HG03103 (cell line): ENCODE measurements around the gene MAP2K7.
"Not testable (repeated sequence)": the region's sequence is repeated elsewhere in the genome, so short reads cannot be mapped to it uniquely, and the experiment has no call there.

Experiments
- ATAC-seq: cut with Tn5 transposase; IDR thresholded peaks from one replicate; pipeline ENCODE4 v1.9.1; 2021; ENCODE audit warnings: low read depth; ENCODE audit not compliant: unreplicated experiment

The MAP2K7 gene

DNA sequence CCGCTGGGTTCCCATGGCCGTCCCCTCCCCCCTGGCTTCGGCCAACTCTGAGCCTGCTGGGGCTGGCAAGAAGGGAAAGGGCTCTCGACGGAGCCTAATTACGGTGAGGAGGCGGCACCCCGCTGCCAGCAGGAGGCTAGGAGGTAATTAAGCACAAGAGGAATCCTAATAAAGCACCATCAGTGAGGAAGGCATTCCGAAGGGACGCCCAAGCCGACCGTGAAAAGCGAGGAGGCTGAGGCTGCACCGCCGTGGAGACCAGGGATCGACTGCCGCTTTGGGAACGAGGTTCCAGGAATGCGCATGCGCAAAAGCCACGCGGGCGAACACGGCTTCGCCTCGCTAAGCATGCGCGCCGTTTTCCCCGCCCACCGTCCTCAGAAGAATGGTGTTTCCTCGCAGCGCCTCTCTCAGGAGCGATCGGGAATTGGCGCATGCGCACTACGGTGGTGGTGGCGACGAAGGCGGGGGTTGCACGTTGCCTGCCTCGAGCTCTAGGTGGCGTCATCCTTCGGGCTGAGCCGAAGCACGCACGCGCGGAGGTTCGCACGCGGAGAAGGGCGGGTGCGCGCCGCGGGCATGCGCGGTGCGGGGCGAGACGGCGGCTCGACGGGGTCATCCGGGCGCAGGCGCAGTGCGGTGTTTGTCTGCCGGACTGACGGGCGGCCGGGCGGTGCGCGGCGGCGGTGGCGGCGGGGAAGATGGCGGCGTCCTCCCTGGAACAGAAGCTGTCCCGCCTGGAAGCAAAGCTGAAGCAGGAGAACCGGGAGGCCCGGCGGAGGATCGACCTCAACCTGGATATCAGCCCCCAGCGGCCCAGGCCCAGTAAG, at the start of gene MAP2K7:
MAP2K7 (plus strand) TSS at position 634 of the 830 bp plus-strand sequence; CDS start at position 702, 68 bp downstream.
- peak; percentile 86 for ATAC-seq

DNA sequence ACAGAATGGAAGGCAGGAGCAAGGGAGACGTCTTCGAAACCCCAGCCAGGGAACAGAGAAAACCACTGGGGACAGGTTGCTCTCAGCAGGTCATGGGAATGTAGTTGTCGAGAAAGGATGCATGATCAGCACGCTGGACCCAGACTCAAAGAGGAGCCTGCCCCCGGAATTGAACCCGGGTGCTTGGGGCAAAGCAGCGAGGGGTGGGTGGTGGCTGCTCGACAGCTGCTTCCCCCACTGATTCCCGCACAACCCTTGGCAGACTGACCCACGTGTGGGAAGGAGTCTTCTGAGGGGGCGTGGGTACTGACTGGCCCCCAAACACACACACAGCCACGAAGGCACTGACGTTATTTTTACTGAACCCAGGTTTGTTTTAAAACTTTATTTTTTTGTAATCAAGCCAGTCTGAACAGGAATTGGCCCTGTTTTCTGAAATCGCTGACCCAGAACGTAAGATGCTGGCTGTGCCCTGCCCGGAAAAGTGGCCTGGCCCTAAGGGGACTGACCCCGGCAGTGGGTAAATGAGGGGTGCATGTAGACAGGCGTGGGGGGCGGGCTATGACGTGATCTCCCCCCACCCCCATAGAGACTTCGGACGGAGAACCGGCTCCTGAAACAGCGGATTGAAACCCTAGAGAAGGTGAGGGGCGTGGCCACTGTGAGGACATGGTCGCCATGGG, 48.1 kb upstream of the MAP2K7 start:
- no peak for ATAC-seq

DNA sequence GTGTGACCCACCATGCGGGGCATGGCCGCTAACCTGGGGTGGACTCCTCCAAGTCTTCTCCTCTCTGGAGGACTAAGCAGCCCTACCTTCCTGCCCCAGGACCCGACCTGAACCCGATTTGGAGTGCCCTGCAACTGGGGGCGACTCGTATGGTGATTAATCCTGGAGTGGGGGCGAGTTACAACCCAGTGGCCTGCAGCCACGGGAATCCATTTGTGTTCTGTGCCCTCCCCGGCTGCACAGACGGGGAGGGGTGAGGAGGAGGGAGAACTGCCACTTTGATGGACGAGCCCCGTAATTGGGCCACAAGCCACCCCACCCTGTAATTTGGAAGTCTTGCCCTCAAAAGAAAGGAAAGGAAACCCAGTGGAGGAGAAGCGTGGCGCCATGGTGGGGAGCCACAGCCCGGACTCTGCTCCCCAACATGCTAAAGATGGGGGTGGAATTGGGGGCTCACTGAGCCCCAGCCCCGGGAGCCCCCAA, 47.5 kb upstream of the MAP2K7 start:
- no peak for ATAC-seq

DNA sequence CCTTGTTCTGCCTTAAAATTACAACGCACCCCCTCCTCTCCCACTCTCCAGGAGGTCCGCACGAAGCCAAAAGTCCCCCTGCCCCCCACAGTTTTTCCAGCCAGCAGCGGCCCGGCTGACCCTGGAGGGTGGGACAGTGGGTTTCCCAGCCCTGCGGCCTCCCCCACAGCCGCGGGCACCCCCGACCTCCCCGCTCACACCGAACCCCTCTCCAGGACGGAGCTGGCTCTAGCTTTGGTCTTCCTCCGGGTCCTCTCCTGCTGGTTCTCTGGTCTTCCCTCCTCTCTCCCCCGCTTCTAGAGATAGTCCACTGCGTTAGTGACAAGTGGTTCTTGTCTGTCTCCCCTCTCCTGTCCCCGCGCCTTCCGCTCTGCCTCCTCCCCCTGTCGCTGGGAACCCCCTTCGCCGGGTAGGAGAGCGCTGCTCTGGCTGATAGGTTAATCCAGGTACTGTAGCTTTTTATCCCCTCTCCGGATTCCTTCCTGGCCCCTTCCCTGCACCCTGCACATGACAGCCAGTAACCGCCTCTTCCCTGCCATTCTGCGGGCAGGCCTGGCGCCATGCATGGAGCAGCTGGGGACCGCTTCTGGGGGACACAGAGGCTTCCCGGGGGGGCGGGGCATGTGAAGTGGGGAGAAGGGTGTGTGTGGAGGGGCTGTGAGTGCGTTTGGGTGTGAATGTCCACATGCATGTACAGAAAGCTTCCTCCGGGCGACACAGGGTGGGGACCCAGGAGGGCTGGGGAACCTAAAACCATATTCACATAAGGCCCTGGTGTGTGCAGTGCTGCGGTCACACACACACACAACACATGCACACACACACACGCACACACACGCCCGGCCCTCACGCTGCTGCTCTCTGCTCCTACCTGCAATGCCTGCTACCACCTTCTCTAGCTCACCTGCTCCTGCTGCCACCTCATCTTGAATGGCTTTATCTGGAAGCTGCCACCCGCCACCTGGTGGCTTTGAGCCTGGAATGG, 46.7 kb upstream of the MAP2K7 start:
- ATAC-seq: no peak

DNA sequence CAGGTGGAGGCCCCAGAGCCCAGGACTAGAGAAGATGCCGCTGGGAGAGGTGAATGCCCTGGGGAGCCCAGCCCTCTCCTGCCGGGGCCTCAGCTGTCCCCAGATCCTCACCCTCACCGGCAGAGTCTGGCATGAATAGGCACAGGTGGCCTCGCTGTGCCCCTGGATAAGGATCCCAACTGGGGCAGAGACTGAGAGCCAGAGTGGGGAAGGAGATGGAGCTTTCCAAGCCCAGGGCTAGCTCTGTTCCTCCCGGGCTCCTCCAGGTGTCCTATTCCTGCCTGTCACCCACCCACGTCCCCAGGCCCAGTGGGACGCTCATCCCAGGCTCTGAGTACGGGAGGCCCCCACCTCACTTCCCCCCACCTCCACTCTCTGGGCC, 46.0 kb upstream of the MAP2K7 start:
- ATAC-seq: no peak

DNA sequence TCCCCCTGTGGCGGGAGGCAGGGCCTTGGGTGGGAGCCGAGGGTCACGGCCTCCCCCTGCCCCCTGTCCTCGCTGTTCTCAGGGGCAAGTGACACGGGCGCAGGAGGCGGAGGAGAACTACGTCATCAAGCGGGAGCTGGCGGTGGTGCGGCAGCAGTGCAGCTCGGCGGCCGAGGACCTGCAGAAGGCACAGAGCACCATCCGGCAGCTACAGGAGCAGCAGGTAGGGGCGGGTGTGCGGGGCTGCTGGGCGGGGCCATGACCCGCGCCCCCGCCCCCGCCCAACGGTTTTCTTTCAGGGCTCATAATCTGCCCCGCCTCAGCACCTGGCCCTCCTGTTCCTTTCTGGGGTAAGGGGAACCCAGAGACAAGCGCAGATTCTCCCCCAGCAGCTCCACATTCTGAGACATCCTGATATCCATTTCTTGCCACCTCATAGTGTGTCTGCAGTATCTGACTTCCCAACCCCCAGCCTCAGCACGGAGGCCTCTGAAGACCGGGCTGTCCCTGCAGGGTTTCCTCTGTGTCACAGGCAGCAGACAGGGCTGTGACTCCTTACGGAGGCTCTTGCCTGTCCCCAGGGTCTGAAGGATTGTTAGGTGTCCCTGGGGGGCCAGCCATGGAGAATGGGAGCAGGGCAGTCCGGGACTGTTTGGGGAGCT, 45.4 kb upstream of the MAP2K7 start:
- no peak for ATAC-seq

DNA sequence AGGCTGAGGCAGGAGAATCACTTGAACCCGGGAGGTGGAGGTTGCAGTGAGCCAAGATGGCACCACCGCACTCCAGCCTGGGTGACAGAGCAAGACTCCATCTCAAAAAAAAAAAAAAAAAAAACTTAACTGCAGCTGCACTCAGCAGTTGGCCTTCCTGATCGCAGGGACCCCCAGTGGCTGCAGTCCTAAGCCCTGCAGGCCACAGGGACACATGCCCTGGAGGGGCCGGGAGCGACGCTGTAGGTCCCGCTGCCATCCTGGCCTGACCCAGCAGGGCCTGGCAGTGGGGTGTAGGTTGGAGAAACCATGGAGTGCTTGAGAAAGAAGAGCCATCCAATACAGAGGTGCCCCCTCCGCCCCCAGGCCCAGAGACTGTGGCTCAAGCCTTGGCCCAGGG, 44.6 kb upstream of the MAP2K7 start:
- not testable (repeated sequence) for ATAC-seq

DNA sequence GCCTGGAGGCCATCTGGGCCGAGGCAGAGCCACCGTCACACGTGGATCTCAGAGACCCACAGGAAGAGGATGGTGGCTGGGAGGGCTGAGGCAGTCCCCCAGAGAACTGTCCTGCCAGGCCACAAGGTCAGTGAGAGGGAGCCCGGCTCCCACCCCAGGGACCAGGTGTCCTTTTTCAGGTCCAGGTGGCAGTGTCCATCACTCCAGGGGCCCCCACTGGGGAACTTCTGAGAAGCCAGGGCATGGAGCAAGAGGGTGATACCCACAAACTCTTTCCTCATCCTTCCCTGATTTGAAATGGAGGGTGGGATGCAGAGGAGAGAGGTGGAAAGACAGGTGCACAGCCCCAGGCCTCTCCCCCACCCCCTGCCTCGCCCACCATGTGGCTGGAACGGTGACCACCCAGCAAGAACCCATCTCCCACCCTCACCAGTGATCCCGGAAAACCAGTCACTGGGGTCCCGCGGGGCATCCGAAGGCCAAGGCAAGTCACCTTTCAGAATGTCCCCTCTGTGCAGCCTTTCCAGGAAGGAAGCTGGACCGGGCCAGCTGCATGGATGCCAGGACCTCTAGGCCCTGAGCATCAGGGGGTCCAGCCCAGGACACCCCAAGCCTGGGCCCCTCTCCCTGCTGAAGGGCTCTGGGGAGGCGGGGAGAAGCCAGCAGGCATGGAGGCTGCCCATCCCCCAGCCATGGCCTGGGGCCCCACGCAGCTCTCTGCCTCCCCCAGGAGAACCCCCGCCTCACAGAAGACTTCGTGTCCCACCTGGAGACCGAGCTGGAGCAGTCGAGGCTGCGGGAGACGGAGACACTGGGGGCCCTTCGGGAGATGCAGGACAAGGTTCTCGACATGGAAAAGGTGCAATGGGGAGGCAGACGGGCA, 43.6 kb upstream of the MAP2K7 start:
- no peak for ATAC-seq

DNA sequence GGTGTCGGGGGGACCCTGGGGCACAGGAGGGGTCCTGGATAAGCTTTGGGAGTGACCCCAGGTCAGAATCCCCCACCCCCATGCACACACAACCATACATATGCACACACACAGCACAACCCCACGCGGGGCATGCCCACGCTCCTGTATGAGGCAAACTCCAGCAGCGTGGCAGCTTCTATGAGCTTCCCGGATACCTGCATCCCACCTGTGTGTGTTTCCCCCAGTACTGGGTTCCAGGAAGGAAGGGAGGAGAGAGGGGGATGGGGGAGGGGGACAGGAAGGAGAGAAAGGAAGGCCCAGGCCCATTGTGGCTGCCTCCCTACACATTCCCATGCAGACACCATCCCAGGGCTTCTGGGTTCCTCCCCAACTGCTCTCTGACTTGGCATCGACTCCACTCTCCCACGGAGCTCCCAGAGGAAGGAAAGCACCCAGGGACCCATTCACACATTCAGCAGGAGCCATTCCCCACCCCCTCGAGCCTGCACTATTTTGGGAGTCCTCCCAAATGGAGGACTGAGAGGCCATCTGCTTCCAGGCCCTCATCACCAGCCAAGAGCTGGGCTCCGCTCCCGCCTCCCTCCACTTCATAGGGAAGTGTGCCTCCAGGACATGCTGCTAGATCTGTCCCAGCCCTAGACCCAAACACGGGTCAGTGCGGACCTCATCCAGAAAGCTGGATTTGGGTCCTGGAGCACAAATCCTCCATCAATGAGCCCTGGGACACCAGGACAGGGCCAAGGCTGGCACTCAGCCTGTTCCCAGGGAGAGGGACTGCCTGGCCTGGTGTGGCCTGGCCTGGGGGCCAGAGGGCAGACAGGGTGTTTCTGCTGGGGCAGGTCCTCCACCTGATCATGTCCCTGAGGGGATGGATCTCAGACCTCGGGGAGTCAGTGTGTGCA, 42.7 kb upstream of the MAP2K7 start:
- ATAC-seq: no peak

DNA sequence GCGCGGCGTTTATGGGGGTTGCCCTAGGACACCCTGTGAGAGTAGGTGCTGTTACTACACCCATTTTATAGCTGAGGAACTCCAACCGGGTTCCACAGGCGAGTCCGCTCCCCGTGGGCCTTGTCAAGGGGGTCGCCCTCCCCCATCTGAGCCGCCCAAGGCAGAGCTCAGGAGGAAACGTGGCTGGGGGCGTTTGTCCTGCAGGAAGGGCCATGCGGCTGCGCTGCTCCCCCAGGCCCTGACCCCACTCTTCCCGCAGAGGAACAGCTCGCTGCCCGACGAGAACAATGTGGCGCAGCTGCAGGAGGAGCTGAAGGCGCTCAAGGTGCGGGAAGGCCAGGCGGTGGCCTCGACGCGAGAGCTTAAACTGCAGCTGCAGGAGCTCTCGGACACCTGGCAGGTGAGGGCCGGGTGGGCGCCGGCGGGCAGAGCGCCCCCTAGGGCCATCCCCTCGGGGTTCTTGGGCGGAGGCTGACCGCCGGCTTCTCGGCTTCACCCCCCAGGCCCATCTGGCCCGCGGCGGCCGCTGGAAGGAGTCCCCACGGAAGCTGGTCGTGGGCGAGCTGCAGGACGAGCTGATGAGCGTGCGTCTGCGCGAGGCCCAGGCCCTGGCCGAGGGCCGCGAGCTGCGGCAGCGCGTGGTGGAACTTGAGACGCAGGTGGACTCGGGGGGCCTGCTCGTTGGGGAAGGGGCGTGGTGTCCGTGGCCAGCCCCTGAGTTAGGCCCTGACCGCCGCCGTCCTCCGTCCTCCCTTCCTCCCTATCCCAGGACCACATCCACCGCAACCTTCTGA, 41.9 kb upstream of the MAP2K7 start:
- no peak for ATAC-seq

DNA sequence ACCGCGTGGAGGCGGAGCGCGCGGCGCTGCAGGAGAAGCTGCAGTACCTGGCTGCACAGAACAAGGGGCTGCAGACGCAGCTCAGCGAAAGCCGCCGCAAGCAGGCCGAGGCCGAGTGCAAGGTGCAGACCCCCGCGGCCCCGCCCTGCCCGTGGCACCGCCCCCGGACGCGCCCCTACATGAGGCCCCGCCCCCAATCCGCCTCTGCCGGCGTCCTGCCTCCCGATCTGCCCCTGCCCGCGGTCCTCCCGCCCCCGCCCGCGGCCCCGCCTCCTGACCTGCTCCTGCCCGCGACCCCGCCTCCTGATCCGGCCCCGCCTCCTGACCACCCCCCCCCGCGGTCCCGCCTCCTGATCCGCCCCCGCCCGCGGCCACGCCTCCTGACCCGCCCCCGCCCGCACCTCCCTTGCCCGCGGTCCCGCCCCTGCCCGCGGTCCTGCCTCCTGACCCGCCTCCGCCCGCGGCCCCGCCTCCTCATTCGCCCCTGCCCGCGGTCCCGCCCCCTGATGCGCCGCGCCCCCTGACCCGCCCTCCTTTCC, 41.2 kb upstream of the MAP2K7 start:
- no peak for ATAC-seq

DNA sequence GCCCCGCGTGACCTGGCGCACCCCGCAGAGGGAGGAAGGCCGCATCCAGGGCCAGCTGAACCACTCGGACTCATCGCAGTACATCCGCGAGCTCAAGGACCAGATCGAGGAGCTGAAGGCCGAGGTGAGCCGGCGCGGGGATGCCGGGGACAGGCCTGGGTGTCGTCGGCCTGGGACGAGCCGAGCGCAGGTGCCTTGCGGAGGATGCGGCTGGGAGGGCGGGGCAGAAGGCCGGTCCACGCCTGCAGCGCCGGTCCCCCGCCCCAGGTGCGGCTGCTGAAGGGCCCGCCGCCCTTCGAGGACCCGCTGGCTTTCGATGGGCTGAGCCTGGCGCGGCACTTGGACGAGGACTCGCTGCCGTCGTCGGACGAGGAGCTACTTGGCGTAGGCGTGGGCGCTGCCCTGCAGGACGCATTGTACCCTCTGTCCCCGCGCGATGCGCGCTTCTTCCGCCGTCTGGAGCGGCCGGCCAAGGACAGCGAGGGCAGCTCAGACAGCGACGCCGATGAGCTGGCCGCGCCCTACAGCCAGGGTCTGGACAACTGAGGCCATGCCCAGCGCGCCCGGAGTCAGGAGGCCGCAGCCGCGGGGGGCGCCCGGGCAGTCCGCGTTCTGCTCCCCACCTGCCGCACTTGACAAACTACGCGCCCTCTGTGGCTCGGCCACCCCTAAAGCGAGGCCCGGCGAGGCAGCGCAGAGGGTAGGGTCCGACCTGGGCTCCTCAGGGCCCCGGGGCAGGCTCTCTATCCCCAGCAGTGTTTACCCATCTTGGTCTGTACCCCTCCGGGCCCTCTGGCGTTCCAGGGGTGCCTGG, 40.3 kb upstream of the MAP2K7 start:
- no peak for ATAC-seq

DNA sequence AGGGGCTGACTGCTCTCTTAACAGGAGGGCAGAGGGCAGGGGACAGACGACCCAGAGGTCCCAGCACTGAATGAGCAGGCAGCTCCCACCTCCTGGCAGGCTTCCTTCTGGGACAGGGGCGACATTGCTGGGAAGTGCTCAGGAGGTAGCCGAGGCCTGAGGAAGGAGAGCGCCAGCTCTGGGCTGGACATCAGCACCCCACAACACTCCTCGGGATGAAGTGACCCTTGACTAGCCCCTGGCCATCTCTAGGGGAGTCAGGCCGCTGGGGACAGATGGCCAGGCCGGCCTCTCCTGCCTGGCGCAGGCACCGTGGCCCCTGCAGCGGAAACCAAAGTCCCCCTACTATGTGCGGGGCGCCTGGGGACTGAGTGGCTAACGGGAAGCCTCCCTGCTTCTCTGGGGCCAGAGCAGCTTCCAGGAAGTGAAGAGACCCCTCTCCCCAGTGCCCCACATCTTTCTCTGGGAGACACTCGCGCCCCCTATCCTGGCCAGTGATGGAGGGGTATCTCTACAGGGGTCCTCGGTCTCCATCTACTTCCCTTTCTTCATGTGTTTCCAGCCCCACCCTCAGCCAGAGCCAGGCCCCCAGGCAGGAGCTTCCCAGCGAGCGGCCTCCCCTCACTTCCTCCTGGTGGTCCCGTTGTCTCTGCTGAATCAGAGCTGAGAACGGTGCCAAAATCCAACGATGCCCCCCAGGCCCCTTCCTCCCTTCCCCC, 39.5 kb upstream of the MAP2K7 start:
- no peak for ATAC-seq

DNA sequence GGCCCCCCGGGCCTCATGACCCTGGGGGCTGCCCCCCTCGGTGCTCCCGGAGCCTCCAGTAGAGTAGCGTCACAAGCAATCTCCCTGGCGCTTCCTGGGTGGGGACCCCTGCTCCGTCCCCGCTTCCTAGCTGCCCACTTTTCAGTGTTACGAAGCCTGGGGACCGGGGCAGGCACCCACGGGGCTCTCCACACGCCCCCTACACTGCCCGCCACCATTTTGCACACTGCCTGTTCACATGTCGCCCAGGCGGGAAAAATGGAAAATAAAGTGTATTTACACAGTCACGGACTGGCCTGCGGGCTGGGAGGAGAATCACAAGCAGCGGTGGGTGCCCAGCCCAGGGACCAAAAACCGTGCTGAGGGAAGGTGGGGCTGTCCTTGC, 39.0 kb upstream of the MAP2K7 start:
- no peak for ATAC-seq

DNA sequence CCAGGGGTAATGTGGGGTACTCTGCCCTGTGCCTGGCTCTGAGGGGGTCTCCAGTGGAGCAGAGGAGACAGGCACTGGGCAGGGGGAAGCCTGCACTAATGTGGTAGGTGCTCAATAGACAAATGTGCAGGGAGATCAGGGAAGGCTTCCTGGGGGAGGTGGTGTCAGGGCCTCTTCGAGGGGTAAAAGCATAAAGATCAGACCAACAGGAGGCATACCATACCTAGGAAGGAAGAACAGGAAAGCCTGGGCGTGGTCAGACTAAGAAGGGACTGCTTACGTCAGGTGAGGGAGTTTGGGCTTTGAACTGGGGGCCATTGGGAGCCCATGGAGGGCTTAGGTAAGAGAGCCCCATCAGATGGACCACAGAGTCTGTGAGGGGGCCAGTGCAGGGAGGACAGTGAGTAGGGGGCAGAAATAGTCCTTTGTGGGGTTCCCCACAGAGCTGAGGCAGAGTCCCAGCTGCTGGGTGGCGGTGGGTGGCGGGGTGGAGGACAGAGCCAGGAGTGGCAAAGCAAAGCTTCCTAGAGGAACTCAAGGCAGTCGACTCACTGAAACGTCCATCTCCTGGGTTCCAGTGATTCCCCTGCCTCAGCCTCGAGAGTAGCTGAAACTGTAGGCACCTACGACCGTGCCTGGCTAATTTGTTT, 38.3 kb upstream of the MAP2K7 start:
- no peak for ATAC-seq
